ENCODE measurements around the gene MAD2L2. TPM values are rescaled to one million over a fixed set of nuclear protein-coding genes. Genes with fewer than 3 reads are reported as not detected.

The MAD2L2 gene
- total RNA-seq, 1 donor, result 30.7 TPM

DNA sequence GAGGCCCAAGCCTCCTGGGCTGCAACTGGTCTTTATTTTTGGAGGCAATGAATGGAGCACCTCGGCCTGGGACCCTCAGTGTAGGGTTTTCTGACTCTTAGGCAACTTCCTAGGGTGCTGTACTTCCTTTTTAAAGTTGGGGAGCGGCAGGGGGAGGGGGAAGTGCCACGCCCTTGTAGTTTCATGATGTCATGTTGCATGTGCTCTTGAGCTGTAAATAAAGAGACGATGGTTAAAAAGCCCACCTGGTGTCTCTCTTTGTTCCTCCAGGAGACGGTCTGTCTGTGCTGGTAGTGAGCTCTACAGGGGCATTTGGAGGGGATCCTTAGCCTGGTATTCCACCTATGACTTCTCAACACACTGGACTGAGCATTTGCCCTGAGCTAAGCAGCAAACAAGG, 44.7 kb upstream of the MAD2L2 start:
- no peak overlapping the region for H3K4me3 ChIP-seq (ENCODE audit: low read depth, low read length)
- TF ChIP-seq, protein P1, sequence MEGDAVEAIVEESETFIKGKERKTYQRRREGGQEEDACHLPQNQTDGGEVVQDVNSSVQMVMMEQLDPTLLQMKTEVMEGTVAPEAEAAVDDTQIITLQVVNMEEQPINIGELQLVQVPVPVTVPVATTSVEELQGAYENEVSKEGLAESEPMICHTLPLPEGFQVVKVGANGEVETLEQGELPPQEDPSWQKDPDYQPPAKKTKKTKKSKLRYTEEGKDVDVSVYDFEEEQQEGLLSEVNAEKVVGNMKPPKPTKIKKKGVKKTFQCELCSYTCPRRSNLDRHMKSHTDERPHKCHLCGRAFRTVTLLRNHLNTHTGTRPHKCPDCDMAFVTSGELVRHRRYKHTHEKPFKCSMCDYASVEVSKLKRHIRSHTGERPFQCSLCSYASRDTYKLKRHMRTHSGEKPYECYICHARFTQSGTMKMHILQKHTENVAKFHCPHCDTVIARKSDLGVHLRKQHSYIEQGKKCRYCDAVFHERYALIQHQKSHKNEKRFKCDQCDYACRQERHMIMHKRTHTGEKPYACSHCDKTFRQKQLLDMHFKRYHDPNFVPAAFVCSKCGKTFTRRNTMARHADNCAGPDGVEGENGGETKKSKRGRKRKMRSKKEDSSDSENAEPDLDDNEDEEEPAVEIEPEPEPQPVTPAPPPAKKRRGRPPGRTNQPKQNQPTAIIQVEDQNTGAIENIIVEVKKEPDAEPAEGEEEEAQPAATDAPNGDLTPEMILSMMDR (IDR thresholded peaks at IDR 0.05; ENCODE audit: insufficient read depth, low read depth, low read length), result no peak
- no peak for DNase-seq (ENCODE audit: low read depth)

DNA sequence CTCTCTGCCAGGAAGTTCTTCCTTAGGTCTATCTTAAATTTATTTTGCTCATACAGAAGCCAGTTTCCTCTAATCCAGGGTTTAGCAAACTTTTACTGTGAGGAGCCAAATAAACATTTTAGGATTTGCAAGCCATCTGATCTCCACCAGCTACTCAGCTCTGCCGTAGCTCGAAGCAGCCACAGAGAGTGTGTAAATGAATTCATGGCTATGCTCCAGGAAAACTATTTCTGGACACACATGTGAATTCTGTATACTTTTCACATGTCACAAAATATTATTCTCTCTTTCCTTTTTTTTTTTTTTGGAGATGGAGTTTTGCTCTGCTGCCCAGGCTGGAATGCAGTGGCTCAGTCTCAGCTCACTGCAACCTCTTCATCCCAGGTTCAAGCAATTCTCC, 41.6 kb upstream of the MAD2L2 start:
- DNase-seq (ENCODE audit: low read depth), result no peak
- H3K4me3 ChIP-seq (ENCODE audit: low read depth, low read length), result no peak overlapping the region
- TF ChIP-seq, protein P1 (IDR thresholded peaks at IDR 0.05; ENCODE audit: insufficient read depth, low read depth, low read length), result no peak

DNA sequence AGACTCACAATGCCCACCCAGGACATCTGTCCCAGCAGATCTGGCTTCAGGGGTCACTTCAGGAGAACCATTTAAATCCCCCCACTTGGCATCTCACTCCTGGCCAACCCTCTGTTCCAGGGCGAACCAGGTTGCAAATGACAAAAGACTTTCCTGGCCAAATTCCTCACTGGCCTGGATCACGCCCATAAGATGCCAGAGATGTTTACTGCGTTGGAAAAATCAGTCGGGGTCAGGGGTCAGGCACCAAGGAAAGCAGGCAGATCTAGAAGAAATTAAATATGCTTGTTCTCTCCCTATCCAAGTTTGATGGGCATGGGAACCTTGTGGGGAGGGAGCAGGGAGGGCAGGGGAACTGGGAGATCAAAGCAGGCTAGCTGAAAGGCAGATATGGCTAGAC, 40.4 kb upstream of the MAD2L2 start:
- no peak for DNase-seq (ENCODE audit: low read depth)
- TF ChIP-seq, protein P1 (IDR thresholded peaks at IDR 0.05; ENCODE audit: insufficient read depth, low read depth, low read length), result no peak
- no peak overlapping the region for H3K4me3 ChIP-seq (ENCODE audit: low read depth, low read length)

DNA sequence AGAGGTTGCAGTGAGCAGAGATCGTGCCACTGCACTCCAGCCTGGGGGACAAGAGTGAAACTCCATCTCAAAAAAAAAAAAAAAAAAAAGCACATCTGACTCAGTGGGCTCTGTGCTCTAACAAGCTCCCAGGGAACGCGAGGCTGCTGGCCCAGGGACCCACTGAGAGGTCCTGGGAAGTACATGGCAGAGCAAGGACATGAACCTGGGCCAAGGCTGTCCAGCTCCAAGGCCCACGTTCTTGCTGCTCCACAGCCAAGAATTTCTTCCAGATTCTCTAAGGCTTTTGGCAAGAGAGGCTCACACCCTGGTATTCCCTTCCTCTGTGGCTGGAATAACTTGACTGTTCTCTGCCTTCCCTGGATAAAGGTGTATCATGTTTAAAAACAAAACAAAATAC, 39.6 kb upstream of the MAD2L2 start:
- TF ChIP-seq, protein P1 (IDR thresholded peaks at IDR 0.05; ENCODE audit: insufficient read depth, low read depth, low read length), result no peak
- H3K4me3 ChIP-seq (ENCODE audit: low read depth, low read length), result no peak overlapping the region
- DNase-seq (ENCODE audit: low read depth), result no peak

DNA sequence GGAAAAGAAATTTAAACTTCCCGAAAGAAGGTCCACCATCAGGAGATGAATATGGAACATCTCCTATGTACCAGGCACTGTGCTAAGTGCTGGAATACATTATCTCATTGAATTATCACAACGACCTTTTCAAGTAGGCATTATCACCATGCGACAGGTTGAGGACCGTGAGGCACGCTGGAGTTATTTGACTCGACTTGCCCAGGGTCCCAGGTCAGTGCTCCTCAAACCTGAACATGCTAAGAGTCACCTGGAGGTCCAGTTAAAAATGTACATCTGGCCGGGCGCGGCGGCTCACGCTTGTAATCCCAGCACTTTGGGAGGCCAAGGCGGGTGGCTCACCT, 39.1 kb upstream of the MAD2L2 start:
- DNase-seq (ENCODE audit: low read depth), result no peak
- H3K4me3 ChIP-seq (ENCODE audit: low read depth, low read length), result no peak overlapping the region
- TF ChIP-seq, protein P1 (IDR thresholded peaks at IDR 0.05; ENCODE audit: insufficient read depth, low read depth, low read length), result no peak

DNA sequence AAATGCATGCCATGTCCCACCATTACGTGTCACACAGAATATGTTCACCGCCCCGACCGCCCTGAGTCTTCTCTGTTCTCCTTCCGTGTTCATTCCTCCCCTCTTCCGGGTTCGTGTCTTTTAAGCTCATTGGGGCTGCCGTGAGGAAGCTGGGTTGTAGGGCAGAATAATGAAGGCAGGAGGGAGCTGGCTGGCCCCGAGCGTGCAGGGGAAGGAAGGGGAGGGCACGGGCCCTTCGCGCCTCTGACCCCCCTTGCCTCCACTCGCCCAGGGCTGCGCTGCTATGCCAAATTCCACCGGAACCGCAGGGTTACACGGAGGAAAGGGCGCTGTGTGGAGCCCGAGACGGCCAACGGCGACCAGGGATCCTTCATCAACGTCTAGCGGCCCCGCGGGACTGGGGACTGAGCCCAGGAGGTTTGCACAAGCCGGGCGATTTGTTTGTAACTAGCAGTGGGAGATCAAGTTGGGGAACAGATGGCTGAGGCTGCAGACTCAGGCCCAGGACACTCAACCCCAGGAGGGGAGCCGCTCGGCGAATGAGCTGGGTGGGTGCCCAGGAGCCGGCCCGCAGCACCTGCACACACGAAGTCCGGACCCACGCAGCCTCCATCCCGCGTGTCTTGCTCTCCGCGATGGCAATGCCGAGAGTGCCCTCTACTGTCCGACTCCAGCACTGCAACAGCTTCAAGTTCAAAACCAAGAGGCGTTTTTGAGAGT, 38.5 kb upstream of the MAD2L2 start:
- TF ChIP-seq, protein P1 (IDR thresholded peaks at IDR 0.05; ENCODE audit: insufficient read depth, low read depth, low read length), result peak; percentile 99
- H3K4me3 ChIP-seq (ENCODE audit: low read depth, low read length), result peak overlapping the region; percentile 45
- DNase-seq (ENCODE audit: low read depth), result peak; percentile 68

Data from fibroblast of villous mesenchyme (primary cell).